ENCODE results near the gene NTN1.
A peak's percentile ranks its signal among the peaks of the same experiment; 100 is the strongest.

Gene NTN1

GRCh38 chr17:9236286-9237052 is 215.2 kb downstream of the NTN1 start:
- DNase-seq: no peak

- DNase-seq: no peak
Observed at GRCh38 chr17:9237053-9237410, 215.7 kb downstream of the NTN1 start.

GRCh38 chr17:9237661-9238301 is 216.5 kb downstream of the NTN1 start:
- DNase-seq: no peak

GRCh38 chr17:9238340-9239245 is 217.3 kb downstream of the NTN1 start:
- DNase-seq: no peak

GRCh38 chr17:9239246-9239792 is 218.0 kb downstream of the NTN1 start:
- DNase-seq: no peak

- DNase-seq: peak; percentile 40
Observed at GRCh38 chr17:9239793-9240658, 218.7 kb downstream of the NTN1 start.

- DNase-seq: no peak
Observed at GRCh38 chr17:9240659-9241370, 219.5 kb downstream of the NTN1 start.

GRCh38 chr17:9241371-9241712 is 220.0 kb downstream of the NTN1 start:
- peak; percentile 1 for DNase-seq

- no peak for DNase-seq
Observed at GRCh38 chr17:9241774-9242496, 220.6 kb downstream of the NTN1 start.

GRCh38 chr17:9242497-9242881 is 221.2 kb downstream of the NTN1 start:
- no peak for DNase-seq

GRCh38 chr17:9242983-9243382 is 221.7 kb downstream of the NTN1 start:
- DNase-seq: no peak

GRCh38 chr17:9244066-9245052 is 223.0 kb downstream of the NTN1 start:
- no peak for DNase-seq

- no peak for DNase-seq
Observed at GRCh38 chr17:9247401-9247938, 226.2 kb downstream of the NTN1 start.

GRCh38 chr17:9249245-9249953 is 228.1 kb downstream of the NTN1 start:
- no peak for DNase-seq

GRCh38 chr17:9251273-9251672 is 230.0 kb downstream of the NTN1 start:
- DNase-seq: no peak

- DNase-seq: no peak
Observed at GRCh38 chr17:9253308-9253707, 232.0 kb downstream of the NTN1 start.

GRCh38 chr17:9254841-9255240 is 233.5 kb downstream of the NTN1 start:
- DNase-seq: no peak

GRCh38 chr17:9255833-9256232 is 234.5 kb downstream of the NTN1 start:
- DNase-seq: no peak

- no peak for DNase-seq
Observed at GRCh38 chr17:9256361-9256750, 235.0 kb downstream of the NTN1 start.

Measured in NCI-H226 (cell line).